SKM-1 (cell line): Measurements from ENCODE around the gene RPL35A.

Experiments used
- DNase-seq: peaks from one replicate; lab custom pipeline; 2025; ENCODE audit not compliant: unreplicated experiment; lab: John Stamatoyannopoulos, UW

The RPL35A gene

DNA sequence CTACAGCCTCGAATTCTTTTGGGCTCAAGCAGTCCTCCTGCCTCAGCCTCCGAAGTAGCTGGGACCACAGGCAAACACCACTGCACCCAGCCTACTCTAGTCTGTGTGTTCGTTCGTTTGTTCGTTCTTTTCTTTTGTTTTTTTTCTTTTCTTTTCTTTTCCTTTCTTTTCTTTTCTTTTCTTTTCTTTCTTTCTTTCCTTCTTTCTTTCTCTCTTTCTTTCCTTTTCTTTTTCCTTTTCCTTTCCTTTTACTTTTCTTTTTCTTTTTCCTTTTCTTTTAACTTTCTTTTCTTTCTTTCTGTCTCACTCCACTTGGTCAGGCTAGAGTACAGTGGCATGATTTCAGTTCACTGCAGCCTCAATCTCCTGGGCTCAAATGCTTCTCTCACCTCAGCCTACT is 46.9 kb downstream of the RPL35A start:
- DNase-seq: no peak

DNA sequence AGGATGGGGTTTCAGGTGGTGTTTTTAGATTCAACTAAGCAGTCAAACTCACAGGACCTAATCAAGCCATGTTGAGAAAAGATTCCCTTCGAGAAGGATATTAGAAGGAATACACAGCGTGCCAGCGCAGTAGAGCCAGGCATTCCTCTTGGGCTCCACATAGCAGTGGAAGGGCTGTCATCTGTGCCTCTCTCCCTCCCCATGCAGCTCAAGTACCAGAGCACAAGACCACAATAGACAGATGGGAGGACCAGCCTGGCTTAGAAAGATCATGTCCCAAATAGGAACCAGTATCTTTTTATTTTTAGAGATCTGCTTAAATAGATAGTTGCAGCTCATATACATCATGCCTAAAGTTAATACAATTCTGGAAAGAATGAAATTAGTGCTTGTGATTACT is 47.9 kb downstream of the RPL35A start:
- DNase-seq: no peak
